Cerebellar nuclear complex (tissue), 1 donor: ENCODE results near the gene SLX4IP.
"Not testable (repeated sequence)": the region's sequence is repeated elsewhere in the genome, so short reads cannot be mapped to it uniquely, and the experiment has no call there.

Experiments
- DNase-seq, 2 experiments: peaks; one replicate each; lab custom pipeline; 2025; lab: John Stamatoyannopoulos, UW

The SLX4IP gene

DNA sequence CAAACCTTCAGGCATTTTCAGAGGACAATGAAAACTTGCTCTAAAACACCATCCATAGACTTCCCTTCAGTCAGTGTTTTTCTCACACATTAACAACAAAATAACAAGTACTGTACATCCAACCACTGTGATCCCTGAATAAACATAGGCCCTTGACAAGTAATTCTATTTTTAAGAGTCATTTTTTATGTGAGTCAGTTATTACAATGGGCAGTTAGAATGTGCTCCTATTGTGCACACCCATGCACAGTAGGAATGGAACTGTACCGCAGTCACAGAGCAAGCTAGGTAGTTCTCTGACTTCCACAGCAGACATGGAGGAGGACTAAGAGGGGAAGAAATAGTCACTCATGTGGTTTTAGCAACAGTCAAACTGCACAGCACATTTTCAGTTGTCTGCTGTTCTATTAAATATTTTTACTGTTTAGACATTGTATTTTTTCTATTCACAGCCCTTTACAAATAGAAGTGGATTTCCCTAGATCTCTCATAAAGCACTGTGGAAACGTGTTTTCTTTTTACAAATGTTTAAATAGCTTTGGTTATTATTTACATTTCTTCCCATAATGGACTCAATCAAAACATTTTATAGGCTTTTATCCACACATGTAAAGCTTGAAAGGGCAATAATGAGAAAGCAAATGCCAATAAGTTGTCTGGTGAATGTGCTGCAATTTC is 138.3 kb downstream of the SLX4IP start:
- DNase-seq, result no peak

GRCh38 chr20:10573951-10574339 is 138.8 kb downstream of the SLX4IP start:
- DNase-seq, result no peak

DNA sequence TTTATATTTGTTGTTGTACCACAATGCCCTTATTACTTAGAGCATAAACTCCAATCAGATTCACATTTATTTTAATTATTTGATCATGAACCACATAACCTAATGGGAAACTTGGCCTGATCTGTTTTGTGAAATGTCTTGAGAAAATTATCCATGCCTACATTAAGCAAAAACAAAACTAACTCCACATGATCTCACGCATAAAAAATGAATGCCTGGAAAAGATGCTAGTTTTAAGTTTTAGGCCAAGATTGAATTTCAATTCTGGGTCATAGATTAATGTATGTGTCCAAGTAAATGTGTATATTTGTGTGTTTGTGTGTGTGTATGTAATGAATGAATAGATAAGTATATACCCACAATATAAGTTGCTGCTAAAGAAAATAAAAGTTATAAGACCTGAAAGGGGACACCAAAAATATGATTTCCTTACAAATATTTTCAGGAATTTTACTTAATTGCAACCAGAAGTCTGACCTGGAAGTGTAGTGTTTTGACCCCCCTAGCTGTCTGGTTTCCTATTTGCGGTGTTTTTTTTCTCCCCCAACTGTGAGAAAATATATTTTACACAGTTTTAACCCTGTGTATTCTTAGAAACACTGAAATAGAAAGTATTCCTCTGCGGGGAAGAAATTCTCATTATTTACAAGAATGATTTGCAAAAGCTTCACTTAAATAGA is 141.4 kb downstream of the SLX4IP start:
- DNase-seq, result no peak

DNA sequence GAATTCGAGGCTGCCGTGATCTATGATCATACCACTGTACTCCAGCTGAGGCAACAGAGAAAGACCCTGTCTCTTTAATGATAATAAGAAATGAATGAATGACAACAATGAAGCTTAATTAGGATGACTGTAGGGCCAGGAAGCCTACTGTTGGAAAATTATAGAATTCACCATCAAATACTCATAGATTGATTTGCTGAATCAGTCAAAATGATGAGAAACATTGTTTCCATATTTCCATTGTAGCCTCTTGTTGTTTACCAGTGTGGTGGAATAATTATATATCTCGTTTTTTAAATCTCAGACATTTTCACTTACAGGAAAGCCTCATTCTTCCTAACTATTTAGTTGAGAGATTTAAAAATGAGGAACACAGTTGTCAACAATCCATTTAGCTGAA is 142.5 kb downstream of the SLX4IP start:
- no peak for DNase-seq

- no peak for DNase-seq
Measured at GRCh38 chr20:10578607-10579006, 143.5 kb downstream of the SLX4IP start.

- no peak for DNase-seq
Measured at GRCh38 chr20:10579942-10580341, 144.8 kb downstream of the SLX4IP start.

DNA sequence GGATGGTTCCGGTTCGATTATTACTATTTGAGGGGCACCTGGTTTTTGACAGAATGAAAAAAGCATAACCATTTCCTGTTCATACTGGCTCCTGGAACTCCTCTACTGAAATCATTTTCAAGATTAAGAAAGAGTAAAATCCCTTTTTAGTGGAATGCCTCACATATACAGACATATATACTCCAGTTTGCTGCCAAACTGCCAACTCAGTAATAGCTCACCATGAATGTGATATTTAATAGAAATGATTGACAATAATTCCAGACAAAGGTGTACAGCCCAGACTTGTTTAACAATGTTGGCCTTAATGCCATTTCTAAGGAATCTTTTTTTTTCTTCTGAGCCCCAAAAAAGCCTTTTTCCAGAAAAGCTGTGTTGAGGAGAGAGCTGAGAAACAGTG is 145.6 kb downstream of the SLX4IP start:
- no peak for DNase-seq

DNA sequence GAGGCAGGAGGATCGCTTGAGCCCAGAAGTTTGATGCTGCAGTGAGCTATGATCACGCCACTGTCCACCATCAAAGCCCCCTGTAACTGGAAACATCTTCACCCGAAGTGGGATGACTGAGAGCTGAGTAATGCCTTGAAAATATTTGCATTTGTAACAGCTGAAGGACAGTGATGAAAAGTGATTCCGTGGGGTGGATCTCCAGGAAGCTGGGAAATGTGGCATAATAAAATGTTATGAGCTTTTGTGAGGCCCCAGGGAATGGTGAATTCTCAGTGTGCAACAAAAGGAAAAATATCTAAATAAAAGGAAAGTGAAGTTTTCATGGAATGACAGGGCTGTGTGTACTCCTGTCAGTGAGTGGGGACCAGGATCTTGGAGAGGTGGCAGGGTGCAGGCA is 146.7 kb downstream of the SLX4IP start:
- no peak for DNase-seq

- no peak for DNase-seq
Measured at GRCh38 chr20:10584371-10584770, 149.3 kb downstream of the SLX4IP start.

DNA sequence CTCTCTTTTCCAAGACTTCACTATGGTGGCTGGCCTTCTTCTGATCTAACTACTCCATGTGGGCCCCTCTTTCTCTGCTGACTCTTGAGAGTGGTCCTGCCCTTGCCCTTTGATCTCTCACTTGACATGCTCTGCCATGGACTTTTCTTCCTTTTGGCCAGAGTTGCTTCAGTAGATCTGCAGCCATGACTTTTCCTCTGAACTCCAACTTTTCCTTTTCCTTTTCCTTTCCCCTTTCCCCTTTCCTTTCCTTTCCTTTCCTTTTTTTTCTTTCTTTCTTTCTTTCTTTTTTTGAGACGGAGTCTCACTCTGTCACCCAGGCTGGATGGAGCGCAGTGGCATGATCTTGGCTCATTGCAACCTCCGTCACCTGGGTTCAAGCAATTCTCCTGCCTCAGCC is 150.2 kb downstream of the SLX4IP start:
- DNase-seq, result no peak

DNA sequence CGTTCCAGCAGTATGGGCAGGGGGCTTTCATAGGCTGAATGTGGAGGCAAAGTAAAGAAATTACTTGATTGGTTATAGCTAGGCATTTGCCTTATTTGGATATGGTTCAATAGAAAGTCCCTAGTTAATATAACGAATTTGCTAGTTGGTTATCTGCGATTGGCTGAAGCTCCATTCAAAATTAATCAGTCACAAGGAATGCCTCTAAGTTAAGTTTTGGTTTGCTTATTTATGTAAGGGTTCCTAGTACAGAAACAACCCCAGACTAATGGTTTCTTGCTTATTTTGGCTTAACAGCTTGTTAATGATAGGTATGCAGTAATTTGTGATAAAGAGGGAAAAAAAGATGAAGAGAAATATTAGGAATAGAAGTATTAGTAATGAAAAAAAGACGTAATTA is 151.2 kb downstream of the SLX4IP start:
- no peak for DNase-seq

DNA sequence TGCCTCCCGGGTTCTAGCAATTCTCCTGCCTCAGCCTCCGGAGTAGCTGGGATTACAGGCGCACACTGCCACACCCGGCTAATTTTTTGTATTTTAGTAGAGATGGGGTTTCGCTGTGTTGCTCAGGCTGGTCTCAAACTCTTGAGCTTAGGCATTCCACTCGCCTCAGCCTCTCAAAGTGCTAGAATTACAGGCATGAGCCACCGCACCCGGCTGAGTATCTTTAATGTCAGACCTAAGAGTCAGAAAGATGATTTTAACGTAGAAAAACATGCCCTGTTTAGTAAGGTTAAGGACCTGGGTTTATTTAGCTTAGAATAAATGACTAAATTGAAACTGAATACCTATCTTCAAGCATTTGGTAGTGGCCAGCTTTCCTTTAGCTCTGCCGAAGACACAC is 155.3 kb downstream of the SLX4IP start:
- DNase-seq, result not testable (repeated sequence)

- no peak for DNase-seq
Measured at GRCh38 chr20:10590950-10591671, 156.0 kb downstream of the SLX4IP start.

GRCh38 chr20:10591946-10592521 is 156.9 kb downstream of the SLX4IP start:
- no peak for DNase-seq

GRCh38 chr20:10594296-10594868 is 159.3 kb downstream of the SLX4IP start:
- DNase-seq, result no peak

- no peak for DNase-seq
Measured at GRCh38 chr20:10595266-10595665, 160.2 kb downstream of the SLX4IP start.

DNA sequence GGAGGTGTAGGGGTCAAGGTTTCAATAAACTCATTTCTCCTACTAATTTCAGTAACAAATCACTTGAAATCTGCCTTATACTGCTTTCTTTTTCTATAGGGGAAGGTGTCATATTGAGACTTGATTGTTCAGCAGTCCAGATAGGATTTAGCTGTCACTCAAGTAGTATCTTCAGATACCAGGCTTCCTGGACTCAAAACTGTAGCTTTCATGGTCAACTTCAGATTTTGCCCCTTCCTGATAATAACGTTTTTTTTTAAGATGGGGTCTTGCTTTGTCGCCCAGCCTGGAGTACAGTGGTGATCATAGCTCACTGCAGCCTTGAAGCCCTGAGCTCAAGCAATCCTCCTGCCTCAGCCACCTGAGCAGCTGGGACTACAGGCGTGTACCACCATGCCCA is 160.9 kb downstream of the SLX4IP start:
- DNase-seq, result no peak

GRCh38 chr20:10596710-10597121 is 161.6 kb downstream of the SLX4IP start:
- DNase-seq, result no peak

GRCh38 chr20:10597637-10598036 is 162.5 kb downstream of the SLX4IP start:
- DNase-seq, result no peak

GRCh38 chr20:10602221-10602871 is 167.2 kb downstream of the SLX4IP start:
- DNase-seq, result no peak

GRCh38 chr20:10603378-10603777 is 168.3 kb downstream of the SLX4IP start:
- no peak for DNase-seq
